K562 (cell line): ENCODE measurements around the gene ADGRB3. TPM values are rescaled to one million over a fixed set of nuclear protein-coding genes. Genes with fewer than 3 reads are reported as not detected.

Experiments
- ATAC-seq: fragments of 200-7000 bp; cut with Tn5 transposase; 3 replicates; pipeline ENCODE4 v1.9.1; 2020; ENCODE audit warnings: moderate library complexity
- BruUV-seq: library from RNA; stranded (reverse); fragments of 400-500 nt; replicated peaks from 2 replicates; lab custom pipeline; 2021; lab: Mats Ljungman, UMichigan
- CTCF ChIA-PET: fragments of 300-600 bp; formaldehyde crosslinking; extraction: SDS; loops from one replicate; lab custom pipeline; 2021; ENCODE audit warnings: low intra/inter-chr PET ratio; lab: Yijun Ruan, JAX
- POLR2A ChIA-PET: fragments of 300-600, 350-650 bp; sonication (Branson Sonifier 250); formaldehyde crosslinking; extraction: SDS; loops from one replicate; lab custom pipeline; 2021; ENCODE audit warnings: antibody characterized with exemption, inconsistent platforms; lab: Yijun Ruan, JAX
- DNase-seq, 4 experiments: peaks; one replicate each; pipeline versions ENCODE4 v3.0.0 to v3.0.0-alpha.2; 2011 to 2018; ENCODE audit warnings: low spot score in 3 of 4, mixed read lengths in 3 of 4; ENCODE audit errors: extremely low read depth in 1 of 4
- FAIRE-seq: peaks from 2 replicates; lab custom pipeline; 2011; peaks lifted over from hg19 to GRCh38; lab: Jason Lieb, UNC
- H2AFZ ChIP-seq: 2 replicates; pipeline ENCODE4 v1.6.0; 2011; ENCODE audit warnings: low read depth, low read length, control low read depth, inconsistent platforms
- H3K27ac ChIP-seq: fragments of 200-600 bp; 3 replicates; pipeline ENCODE4 v1.8.0; 2011; ENCODE audit warnings: low read depth, mild to moderate bottlenecking, control low read depth, inconsistent platforms, low read length, moderate library complexity, mixed read lengths; ENCODE audit errors: extremely low read depth
- H3K27me3 ChIP-seq, 2 experiments: fragments of 300-600 bp in 1 of 2; 2 replicates in 1 of 2; 3 replicates in 1 of 2; pipeline versions ENCODE4 v1.6.0 to v1.8.0; 2011; ENCODE audit warnings: inconsistent platforms in 2 of 2, low read length in 2 of 2, mild to moderate bottlenecking in 1 of 2, mixed read lengths in 1 of 2, moderate library complexity in 1 of 2; ENCODE audit not compliant: control insufficient read depth in 2 of 2, insufficient read depth in 2 of 2
- H3K36me3 ChIP-seq: fragments of 300-600 bp; 3 replicates; pipeline ENCODE4 v1.8.0; 2011; ENCODE audit warnings: mild to moderate bottlenecking, low read length, inconsistent platforms; ENCODE audit not compliant: control insufficient read depth, insufficient read depth
- H3K4me1 ChIP-seq, 2 experiments: fragments of 200-600 bp in 1 of 2; replicated peaks in 1 of 2; 2 replicates in 1 of 2; 3 replicates in 1 of 2; pipeline versions ENCODE4 v1.5.1 to v1.8.0; 2011; ENCODE audit warnings: inconsistent platforms in 2 of 2, low read length in 2 of 2, mild to moderate bottlenecking in 1 of 2, mixed read lengths in 1 of 2, moderate library complexity in 1 of 2; ENCODE audit not compliant: control insufficient read depth in 2 of 2, insufficient read depth in 2 of 2
- H3K4me2 ChIP-seq: 2 replicates; pipeline ENCODE4 v1.6.1; 2011; ENCODE audit warnings: low read length, control low read depth, inconsistent platforms, mixed read lengths; ENCODE audit not compliant: insufficient read depth
- H3K4me3 ChIP-seq: fragments of 200-600 bp; sonication (generic), shearing (Covaris generic); 2 replicates; pipeline ENCODE4 v1.5.1; 2016; ENCODE audit warnings: control low read depth, inconsistent platforms
- H3K79me2 ChIP-seq: fragments of 200-600 bp; 3 replicates; pipeline ENCODE4 v1.8.0; 2011; ENCODE audit warnings: low read length, inconsistent platforms; ENCODE audit not compliant: control insufficient read depth, insufficient read depth
- H3K9ac ChIP-seq, 2 experiments: 2 replicates each; pipeline versions ENCODE4 v1.6.0 to v1.6.1; 2011; ENCODE audit warnings: low read depth in 2 of 2, low read length in 2 of 2, control low read depth in 1 of 2, inconsistent platforms in 1 of 2, mild to moderate bottlenecking in 1 of 2, mixed read lengths in 1 of 2; ENCODE audit not compliant: insufficient read depth in 1 of 2
- H3K9me1 ChIP-seq: one replicate; pipeline ENCODE4 v1.6.0; 2011; ENCODE audit warnings: inconsistent platforms, mild to moderate bottlenecking, low read length, moderate library complexity; ENCODE audit not compliant: control insufficient read depth, insufficient read depth
- H3K9me3 ChIP-seq: replicated peaks from 2 replicates; pipeline ENCODE4 v1.5.1; 2011; ENCODE audit warnings: low read depth, low read length, inconsistent platforms; ENCODE audit not compliant: control insufficient read depth, insufficient read depth
- H4K20me1 ChIP-seq: replicated peaks from 2 replicates; pipeline ENCODE4 v1.6.1; 2011; ENCODE audit warnings: low read length, inconsistent platforms, mixed read lengths; ENCODE audit not compliant: control insufficient read depth, insufficient read depth
- ATF1 ChIP-seq, 2 experiments: fragments of 450-650 bp in 1 of 2; IDR thresholded peaks; 2 replicates each; pipeline ENCODE4 v1.6.1; 2016; ENCODE audit warnings: missing compliant biosample characterization in 1 of 2, missing genetic modification characterization in 1 of 2
- CBFA2T3 ChIP-seq: fragments of 450-650 bp; IDR thresholded peaks from 2 replicates; pipeline ENCODE4 v1.6.1; 2017
- CHCHD3 ChIP-seq: fragments of 250-450 bp; sonication (Bioruptor Pico); IDR thresholded peaks from 2 replicates; pipeline ENCODE4 v2.1.2; 2022; ENCODE audit warnings: mild to moderate bottlenecking
- GTF2F1 ChIP-seq: IDR thresholded peaks from 2 replicates; pipeline ENCODE4 v1.6.1; 2011; ENCODE audit warnings: low read depth, low read length, improper control_type of control experiment
- HDGF ChIP-seq: fragments of 450-650 bp; IDR thresholded peaks from 2 replicates; pipeline ENCODE4 v1.6.1; 2016
- IFI16 ChIP-seq: fragments of 250-450 bp; sonication (Bioruptor Pico); IDR thresholded peaks from 2 replicates; pipeline ENCODE4 v2.1.2; 2022; ENCODE audit warnings: mild to moderate bottlenecking, inconsistent platforms
- NCOA4 ChIP-seq: fragments of 450-650 bp; IDR thresholded peaks from 2 replicates; pipeline ENCODE4 v1.6.1; 2018; ENCODE audit warnings: mild to moderate bottlenecking; ENCODE audit not compliant: partially characterized antibody
- PTRF ChIP-seq: fragments of 450-650 bp; IDR thresholded peaks from 2 replicates; pipeline ENCODE4 v1.6.1; 2016; ENCODE audit warnings: mild to moderate bottlenecking, missing genetic modification characterization, missing compliant biosample characterization
- SMARCB1 ChIP-seq: IDR thresholded peaks from 2 replicates; pipeline ENCODE4 v1.6.1; 2011; ENCODE audit warnings: improper control_type of control experiment, low read depth; ENCODE audit not compliant: insufficient read length
- SREBF2 ChIP-seq: sonication (generic); formaldehyde crosslinking; IDR thresholded peaks from 2 replicates; pipeline ENCODE4 v1.4.0; 2020; ENCODE audit warnings: mild to moderate bottlenecking, missing genetic modification reagents
- ZFP91 ChIP-seq: sonication (generic); formaldehyde crosslinking; IDR thresholded peaks from 2 replicates; pipeline ENCODE4 v1.8.0; 2022; ENCODE audit warnings: mild to moderate bottlenecking, missing genetic modification reagents
- ZNF3 ChIP-seq: fragments of 250-450 bp; sonication (Bioruptor Pico); IDR thresholded peaks from 2 replicates; pipeline ENCODE4 v1.5.0; 2021; ENCODE audit warnings: mild to moderate bottlenecking, moderate library complexity
- WGBS: fragments of 100-300 bp; shearing (Covaris generic); methylation state at CpG from one replicate; pipeline ENCODE4 v1.1.6; 2016; ENCODE audit warnings: low coverage, mixed read lengths; ENCODE audit not compliant: insufficient coverage; ENCODE audit errors: missing lambda C conversion rate; 5-methylcytosine and 5-hydroxymethylcytosine counted together
- in situ Hi-C: fragments of 300-500 bp; cut with MboI; formaldehyde crosslinking; loops from 4 replicates; pipeline ENCODE4 v1.15.0; 2018; ENCODE audit warnings: inconsistent platforms, mixed read lengths
- intact Hi-C: fragments of 100-400 bp; cut with micrococcal nuclease; formaldehyde crosslinking; loops from 2 replicates; pipeline ENCODE4 v1.14.2; 2022
- polyA plus RNA-seq, 8 experiments: library from polyadenylated mRNA; depleted of rRNA in 4 of 8; stranded (reverse) in 5 of 8; unstranded in 3 of 8; fragments of >200 nt; fragmentation: Nextera tagmentation in 2 of 8; fragmentation: Illumina TruSeq in 1 of 8; extraction: Ambion mirVana in 2 of 8; extraction: Trizol in 1 of 8; gene quantifications; 2 replicates each; pipeline versions ENCODE4 v1.2.1 to v1.2.3, GENCODE V29; 2011 to 2014; ENCODE audit warnings: inconsistent platforms in 1 of 8, missing spikeins in 1 of 8
- total RNA-seq, 7 experiments: library from RNA; depleted of rRNA in 6 of 7; stranded (reverse); fragments of >200 nt in 6 of 7; fragmentation: Illumina TruSeq in 2 of 7; extraction: Trizol in 2 of 7; gene quantifications; 2 replicates each; pipeline versions ENCODE4 v1.2.1 to v1.2.3, GENCODE V29; 2011 to 2021; ENCODE audit warnings: low replicate concordance in 1 of 7
- TF ChIP-seq, protein P1 (sequence below): fragments of 150-350 bp; IDR thresholded peaks from 2 replicates; pipeline ENCODE4 v1.6.1; 2014; ENCODE audit warnings: low read depth, mild to moderate bottlenecking, low read length, borderline replicate concordance

The ADGRB3 gene
- total and polyA plus RNA-seq, 9 of the 15 experiments (the other 6 are each of a cell fraction or from before 2014, with no cell fraction given), result 0.90 to 7.8 (median 2.4) TPM

- intact Hi-C loops (no loop called here), in situ Hi-C loops (no loop called here)
- H3K9me3 ChIP-seq, result no peaks in the 10 kb centered on the region
- H3K27ac ChIP-seq, result no peak overlapping the region
- H3K9ac ChIP-seq, result no peak overlapping the region
- ATAC-seq (no peak), DNase-seq (no peak), FAIRE-seq (no peak)
- H3K27me3 ChIP-seq, result peaks cover 0 to 5% of the 10 kb centered on the region in 2 experiments; a peak in 1 of 5 replicates
- POLR2A ChIA-PET, result interaction anchor here (0.7 to 1.2 kb wide), 4 partner anchors 9 to 1198 kb away, joined by 3 to 5 read pairs (median 4); no protein-coding TSS in a partner anchor
- CTCF ChIA-PET, result no interaction called here
- H3K9me1 ChIP-seq, result no peaks in the 10 kb centered on the region
- TF ChIP-seq IFI16 (CRISPR knock-in tag) (no peak), CHCHD3 (CRISPR knock-in tag) (no peak), SREBF2 (no peak), ZFP91 (CRISPR knock-in tag) (no peak), PTRF (tag) (no peak), NCOA4 (no peak), ATF1 (CRISPR knock-in tag; IDR thresholded peaks at IDR 0.05) (no peak), ATF1 (tag; IDR thresholded peaks at IDR 0.05) (no peak), CBFA2T3 (no peak), ZNF3 (CRISPR knock-in tag) (no peak), SMARCB1 (no peak), GTF2F1 (no peak), HDGF (no peak)
- TF ChIP-seq, protein P1, sequence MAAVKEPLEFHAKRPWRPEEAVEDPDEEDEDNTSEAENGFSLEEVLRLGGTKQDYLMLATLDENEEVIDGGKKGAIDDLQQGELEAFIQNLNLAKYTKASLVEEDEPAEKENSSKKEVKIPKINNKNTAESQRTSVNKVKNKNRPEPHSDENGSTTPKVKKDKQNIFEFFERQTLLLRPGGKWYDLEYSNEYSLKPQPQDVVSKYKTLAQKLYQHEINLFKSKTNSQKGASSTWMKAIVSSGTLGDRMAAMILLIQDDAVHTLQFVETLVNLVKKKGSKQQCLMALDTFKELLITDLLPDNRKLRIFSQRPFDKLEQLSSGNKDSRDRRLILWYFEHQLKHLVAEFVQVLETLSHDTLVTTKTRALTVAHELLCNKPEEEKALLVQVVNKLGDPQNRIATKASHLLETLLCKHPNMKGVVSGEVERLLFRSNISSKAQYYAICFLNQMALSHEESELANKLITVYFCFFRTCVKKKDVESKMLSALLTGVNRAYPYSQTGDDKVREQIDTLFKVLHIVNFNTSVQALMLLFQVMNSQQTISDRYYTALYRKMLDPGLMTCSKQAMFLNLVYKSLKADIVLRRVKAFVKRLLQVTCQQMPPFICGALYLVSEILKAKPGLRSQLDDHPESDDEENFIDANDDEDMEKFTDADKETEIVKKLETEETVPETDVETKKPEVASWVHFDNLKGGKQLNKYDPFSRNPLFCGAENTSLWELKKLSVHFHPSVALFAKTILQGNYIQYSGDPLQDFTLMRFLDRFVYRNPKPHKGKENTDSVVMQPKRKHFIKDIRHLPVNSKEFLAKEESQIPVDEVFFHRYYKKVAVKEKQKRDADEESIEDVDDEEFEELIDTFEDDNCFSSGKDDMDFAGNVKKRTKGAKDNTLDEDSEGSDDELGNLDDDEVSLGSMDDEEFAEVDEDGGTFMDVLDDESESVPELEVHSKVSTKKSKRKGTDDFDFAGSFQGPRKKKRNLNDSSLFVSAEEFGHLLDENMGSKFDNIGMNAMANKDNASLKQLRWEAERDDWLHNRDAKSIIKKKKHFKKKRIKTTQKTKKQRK, result no peak
- H3K4me3 ChIP-seq, result no peak overlapping the region
- H3K79me2 ChIP-seq, result no peaks in the 10 kb centered on the region
- no peaks in the 10 kb centered on the region for H4K20me1 ChIP-seq
- no peaks in the 10 kb centered on the region for H3K36me3 ChIP-seq
- H3K4me2 ChIP-seq, result no peak overlapping the region
- no peak overlapping the region for H2AFZ ChIP-seq
- no peaks in the 10 kb centered on the region for H3K4me1 ChIP-seq
- WGBS, result 5% methylated on average over 1 of the region's 1 CpG
- no TSS peak for BruUV-seq
These were observed 461.6 kb downstream of the ADGRB3 start for GRCh38 chr6:69096681-69097080.
